ENCODE measurements around the gene UBTF.

DNA sequence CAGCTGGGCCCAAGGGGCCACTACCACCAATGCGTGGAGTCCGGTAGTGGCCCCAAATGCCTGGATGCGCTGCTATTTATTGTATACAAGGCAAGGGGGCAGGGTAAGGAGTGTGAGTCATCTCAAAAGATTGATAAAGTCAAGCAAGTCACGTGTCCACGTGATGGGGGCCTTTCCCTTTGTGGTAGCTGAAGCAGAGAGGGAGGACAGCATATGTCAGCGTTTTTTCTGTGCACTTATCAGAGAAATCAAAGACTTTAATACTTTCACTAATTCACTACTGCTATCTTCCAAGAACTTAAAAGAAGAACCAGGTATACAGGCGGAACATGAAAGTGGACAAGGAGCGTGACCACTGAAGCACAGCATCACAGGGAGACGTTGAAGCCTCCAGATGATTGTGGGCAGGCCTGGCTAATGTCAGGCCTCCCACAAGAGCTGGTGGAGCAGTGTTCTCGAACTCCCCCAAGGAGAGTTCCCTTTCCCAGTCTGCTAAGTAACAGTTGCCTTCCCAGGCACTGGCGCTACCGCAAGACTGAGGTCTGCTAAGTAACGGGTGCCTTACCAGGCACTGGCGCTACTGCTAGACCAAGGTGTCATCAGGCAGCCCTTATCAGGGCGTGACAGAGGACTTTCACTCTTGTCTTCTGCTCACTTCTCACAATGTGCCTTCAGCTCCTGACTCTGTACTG, 59.8 kb downstream of the UBTF start:
- no peak for TF ChIP-seq EP300 (IDR thresholded peaks at IDR 0.05)
- TF ChIP-seq, protein P1, sequence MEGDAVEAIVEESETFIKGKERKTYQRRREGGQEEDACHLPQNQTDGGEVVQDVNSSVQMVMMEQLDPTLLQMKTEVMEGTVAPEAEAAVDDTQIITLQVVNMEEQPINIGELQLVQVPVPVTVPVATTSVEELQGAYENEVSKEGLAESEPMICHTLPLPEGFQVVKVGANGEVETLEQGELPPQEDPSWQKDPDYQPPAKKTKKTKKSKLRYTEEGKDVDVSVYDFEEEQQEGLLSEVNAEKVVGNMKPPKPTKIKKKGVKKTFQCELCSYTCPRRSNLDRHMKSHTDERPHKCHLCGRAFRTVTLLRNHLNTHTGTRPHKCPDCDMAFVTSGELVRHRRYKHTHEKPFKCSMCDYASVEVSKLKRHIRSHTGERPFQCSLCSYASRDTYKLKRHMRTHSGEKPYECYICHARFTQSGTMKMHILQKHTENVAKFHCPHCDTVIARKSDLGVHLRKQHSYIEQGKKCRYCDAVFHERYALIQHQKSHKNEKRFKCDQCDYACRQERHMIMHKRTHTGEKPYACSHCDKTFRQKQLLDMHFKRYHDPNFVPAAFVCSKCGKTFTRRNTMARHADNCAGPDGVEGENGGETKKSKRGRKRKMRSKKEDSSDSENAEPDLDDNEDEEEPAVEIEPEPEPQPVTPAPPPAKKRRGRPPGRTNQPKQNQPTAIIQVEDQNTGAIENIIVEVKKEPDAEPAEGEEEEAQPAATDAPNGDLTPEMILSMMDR (IDR thresholded peaks at IDR 0.05) = no peak

Measured in ovary (tissue), 3 donors.